NB4 (cell line): ENCODE results near the gene SLCO2A1.
"Not testable (repeated sequence)": the region's sequence is repeated elsewhere in the genome, so short reads cannot be mapped to it uniquely, and the experiment has no call there.

Experiments
- DNase-seq: peaks from one replicate; pipeline ENCODE4 v3.0.0; 2010; ENCODE audit warnings: low read depth
- H3K4me3 ChIP-seq: one replicate; pipeline ENCODE4 v1.5.1; 2011; ENCODE audit warnings: mild to moderate bottlenecking, low read depth, low read length, moderate library complexity
- CTCF ChIP-seq: IDR thresholded peaks from one replicate; pipeline ENCODE4 v1.5.1; 2012; ENCODE audit warnings: low read depth, low read length
- MAX ChIP-seq: IDR thresholded peaks from 2 replicates; pipeline ENCODE4 v1.6.1; 2011; ENCODE audit warnings: low read depth, low read length
- MYC ChIP-seq: IDR thresholded peaks from 2 replicates; pipeline ENCODE4 v1.6.1; 2011; ENCODE audit warnings: low read depth, low read length
- POLR2A ChIP-seq: IDR thresholded peaks from 2 replicates; pipeline ENCODE4 v1.6.1; 2011; ENCODE audit warnings: mild to moderate bottlenecking; ENCODE audit not compliant: insufficient read length; ENCODE audit errors: extremely low read depth

Gene SLCO2A1

DNA sequence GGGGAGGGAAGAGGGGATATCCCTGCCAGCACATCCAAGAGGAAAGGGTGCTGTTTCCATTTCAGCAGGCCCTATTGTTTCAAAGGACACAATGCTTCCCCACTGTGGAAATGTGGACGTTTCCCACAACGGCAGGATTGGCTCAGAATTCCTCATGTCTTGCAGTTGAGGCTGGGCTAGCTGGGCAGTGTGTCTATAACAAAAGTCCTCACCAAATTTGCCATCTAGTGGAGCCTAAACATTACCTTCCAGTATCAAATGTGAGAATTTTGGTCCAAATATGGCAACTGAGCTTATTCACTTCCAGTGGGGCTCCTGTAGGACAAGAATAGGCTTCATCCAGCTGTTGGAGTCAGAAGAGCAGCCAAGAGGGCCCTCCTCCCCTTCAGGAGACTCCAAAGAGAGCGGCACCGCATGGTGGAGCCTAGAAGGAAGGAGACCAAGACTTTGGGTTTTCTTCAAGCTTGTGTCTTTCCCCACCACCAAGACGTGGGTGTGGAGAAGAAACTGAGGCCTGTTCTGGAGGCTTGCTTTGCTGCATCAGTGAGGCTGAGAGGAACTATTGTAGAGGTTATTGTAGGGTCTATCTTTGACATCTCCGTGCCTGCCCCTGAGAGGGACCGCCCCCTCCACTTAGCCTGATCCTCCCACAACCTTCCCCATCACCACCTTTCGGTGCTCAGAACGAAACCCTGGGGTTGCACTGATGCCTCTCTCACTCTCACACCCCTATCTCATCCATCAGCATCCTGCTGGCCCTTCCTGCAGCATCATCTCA is 45.3 kb upstream of the SLCO2A1 start:
- no peak overlapping the region for H3K4me3 ChIP-seq
- no peak for DNase-seq
- TF ChIP-seq MAX (no peak), CTCF (no peak), MYC (no peak), POLR2A (no peak)

GRCh38 chr3:134074001-134074789 is 44.5 kb upstream of the SLCO2A1 start:
- H3K4me3 ChIP-seq = no peak overlapping the region
- DNase-seq = no peak
- TF ChIP-seq MAX = no peak
- TF ChIP-seq MYC = no peak
- TF ChIP-seq CTCF = no peak
- no peak for TF ChIP-seq POLR2A

DNA sequence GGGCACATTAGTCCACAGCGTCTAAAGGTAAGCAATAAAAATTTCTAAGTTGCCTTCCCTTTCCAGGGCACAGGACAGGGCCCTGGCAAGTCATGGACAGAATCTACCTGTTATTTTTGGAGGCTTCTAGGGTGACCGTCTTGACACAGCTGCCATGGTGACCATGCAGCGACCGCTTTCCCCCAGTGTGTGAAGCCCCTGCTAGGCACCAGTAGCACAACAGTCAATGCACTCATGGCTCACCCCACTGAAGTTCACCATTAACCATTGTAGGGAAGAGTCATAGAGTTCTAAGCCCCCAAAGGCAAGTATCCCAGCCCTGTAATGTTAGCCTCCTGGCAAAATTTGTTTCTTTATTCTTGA is 43.8 kb upstream of the SLCO2A1 start:
- H3K4me3 ChIP-seq = no peak overlapping the region
- DNase-seq = no peak
- TF ChIP-seq POLR2A (no peak), MYC (no peak), MAX (no peak), CTCF (no peak)

- TF ChIP-seq CTCF (no peak), MAX (no peak), MYC (no peak), POLR2A (no peak)
- H3K4me3 ChIP-seq = no peak overlapping the region
- DNase-seq = no peak
Measured at GRCh38 chr3:134072881-134073582, 43.3 kb upstream of the SLCO2A1 start.

DNA sequence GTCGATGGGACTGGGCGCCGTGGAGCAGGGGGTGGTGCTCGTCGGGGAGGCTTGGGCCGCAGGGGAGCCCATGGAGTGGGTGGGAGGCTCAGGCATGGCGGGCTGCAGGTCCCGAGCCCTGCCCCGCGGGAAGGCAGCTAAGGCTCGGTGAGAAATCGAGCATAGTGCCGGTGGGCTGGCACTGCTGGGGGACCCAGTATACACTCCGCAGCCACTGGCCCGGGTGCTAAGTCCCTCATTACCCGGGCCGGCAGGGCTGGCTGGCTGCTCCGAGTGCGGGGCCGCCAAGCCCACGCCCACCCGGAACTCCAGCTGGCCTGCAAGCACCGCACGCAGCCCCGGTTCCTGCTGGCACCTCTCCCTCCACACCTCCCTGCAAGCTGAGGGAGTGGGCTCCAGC is 40.6 kb upstream of the SLCO2A1 start:
- not testable (repeated sequence) for DNase-seq, H3K4me3 ChIP-seq

- H3K4me3 ChIP-seq = no peak overlapping the region
- TF ChIP-seq MAX (no peak), POLR2A (no peak), MYC (no peak), CTCF (no peak)
- no peak for DNase-seq
Measured at GRCh38 chr3:134068429-134068828, 38.7 kb upstream of the SLCO2A1 start.
